Stimulated activated CD4-positive, alpha-beta T cell treated with anti-CD3 and anti-CD28 coated beads, Interleukin-12 subunit alpha, Interleukin-12 subunit beta, amount 100 ng/mL, for 24 hours (primary cell): ENCODE results near the gene LAMA3.
"Not testable (repeated sequence)": the region's sequence is repeated elsewhere in the genome, so short reads cannot be mapped to it uniquely, and the experiment has no call there.

Source experiments
- DNase-seq, 2 experiments: peaks; one replicate each; pipeline ENCODE4 v3.0.0-alpha.2; 2020; ENCODE audit warnings: low read depth in 2 of 2

The LAMA3 gene

GRCh38 chr18:23703057-23703986 is 14.1 kb downstream of the LAMA3 start:
- DNase-seq: no peak

- no peak for DNase-seq
Measured at GRCh38 chr18:23703987-23704384, 14.7 kb downstream of the LAMA3 start.

GRCh38 chr18:23704806-23705205 is 15.6 kb downstream of the LAMA3 start:
- no peak for DNase-seq

GRCh38 chr18:23706971-23707640 is 17.9 kb downstream of the LAMA3 start:
- no peak for DNase-seq

GRCh38 chr18:23710068-23710527 is 20.8 kb downstream of the LAMA3 start:
- DNase-seq: no peak

- no peak for DNase-seq
Measured at GRCh38 chr18:23710946-23711345, 21.7 kb downstream of the LAMA3 start.

- no peak for DNase-seq
Measured at GRCh38 chr18:23711426-23711825, 22.2 kb downstream of the LAMA3 start.

- DNase-seq: no peak
Measured at GRCh38 chr18:23712445-23712844, 23.2 kb downstream of the LAMA3 start.

GRCh38 chr18:23714576-23714975 is 25.3 kb downstream of the LAMA3 start:
- no peak for DNase-seq

GRCh38 chr18:23716079-23716478 is 26.8 kb downstream of the LAMA3 start:
- DNase-seq: not testable (repeated sequence)

- no peak for DNase-seq
Measured at GRCh38 chr18:23716516-23716915, 27.3 kb downstream of the LAMA3 start.

- no peak for DNase-seq
Measured at GRCh38 chr18:23716966-23717365, 27.7 kb downstream of the LAMA3 start.

- DNase-seq: no peak
Measured at GRCh38 chr18:23718243-23718720, 29.0 kb downstream of the LAMA3 start.

- no peak for DNase-seq
Measured at GRCh38 chr18:23718731-23719130, 29.5 kb downstream of the LAMA3 start.

- no peak for DNase-seq
Measured at GRCh38 chr18:23719634-23720201, 30.5 kb downstream of the LAMA3 start.

- no peak for DNase-seq
Measured at GRCh38 chr18:23721696-23722480, 32.6 kb downstream of the LAMA3 start.

GRCh38 chr18:23722646-23723045 is 33.4 kb downstream of the LAMA3 start:
- DNase-seq: no peak

GRCh38 chr18:23723121-23723520 is 33.9 kb downstream of the LAMA3 start:
- no peak for DNase-seq

GRCh38 chr18:23724681-23725080 is 35.4 kb downstream of the LAMA3 start:
- no peak for DNase-seq

GRCh38 chr18:23725351-23725750 is 36.1 kb downstream of the LAMA3 start:
- DNase-seq: no peak

- no peak for DNase-seq
Measured at GRCh38 chr18:23725827-23726661, 36.8 kb downstream of the LAMA3 start.
